Immature natural killer cell (primary cell): ENCODE measurements around the gene SLC19A1. TPM values are rescaled to one million over a fixed set of nuclear protein-coding genes. Genes with fewer than 3 reads are reported as not detected.
"Not testable (repeated sequence)": the region's sequence is repeated elsewhere in the genome, so short reads cannot be mapped to it uniquely, and the experiment has no call there.

Source experiments
- DNase-seq, 3 donors: peaks; one replicate each; pipeline ENCODE4 v3.0.0; 2022; ENCODE audit warnings: mixed read lengths in 1 of 3
- H3K27ac Mint-ChIP-seq, 6 donors: one replicate each; pipeline ENCODE4 v1.8.0; 2020; ENCODE audit warnings: mixed read lengths in 6 of 6, mild to moderate bottlenecking in 5 of 6, inconsistent platforms in 4 of 6, moderate library complexity in 3 of 6
- H3K27me3 Mint-ChIP-seq, 3 donors: one replicate each; pipeline ENCODE4 v1.8.0; 2020 to 2021; ENCODE audit warnings: low read depth in 3 of 3, mild to moderate bottlenecking in 3 of 3, mixed read lengths in 3 of 3, moderate library complexity in 3 of 3, inconsistent platforms in 1 of 3
- H3K36me3 Mint-ChIP-seq, 3 donors: one replicate each; pipeline ENCODE4 v1.8.0; 2020; ENCODE audit warnings: mixed read lengths in 3 of 3, inconsistent platforms in 2 of 3, mild to moderate bottlenecking in 2 of 3
- H3K4me1 Mint-ChIP-seq, 2 donors: one replicate each; pipeline ENCODE4 v1.8.0; 2020; ENCODE audit warnings: inconsistent platforms in 2 of 2, mild to moderate bottlenecking in 2 of 2, mixed read lengths in 2 of 2, moderate library complexity in 1 of 2
- H3K4me3 Mint-ChIP-seq, 5 donors: one replicate each; pipeline ENCODE4 v1.8.0; 2020; ENCODE audit warnings: mild to moderate bottlenecking in 5 of 5, mixed read lengths in 5 of 5, inconsistent platforms in 3 of 5, moderate library complexity in 3 of 5
- H3K9me3 Mint-ChIP-seq, 6 donors: one replicate each; pipeline ENCODE4 v1.8.0; 2020; ENCODE audit warnings: mild to moderate bottlenecking in 6 of 6, mixed read lengths in 6 of 6, inconsistent platforms in 4 of 6, moderate library complexity in 3 of 6
- polyA plus RNA-seq, 3 donors: library from polyadenylated mRNA; unstranded; fragments of 300-500 nt; fragmentation: Illumina TruSeq; gene quantifications; one replicate each; pipeline ENCODE4 v1.2.3, GENCODE V29; 2021

SLC19A1 gene
- polyA plus RNA-seq, 3 donors from 2014 or later, result 0.84 to 7.1 (median 1.7) TPM

- Mint-ChIP-seq H3K9me3 (no peaks in the 10 kb centered on the region), H3K36me3 (no peaks in the 10 kb centered on the region), H3K4me1 (no peaks in the 10 kb centered on the region), H3K4me3 (no peak overlapping the region), H3K27me3 (peaks cover 0 to 3% (median 2%) of the 10 kb centered on the region in 3 donors), H3K27ac (no peak overlapping the region)
- DNase-seq, result no peak
These were observed 34.7 kb downstream of the SLC19A1 start for GRCh38 chr21:45507523-45507875.

- Mint-ChIP-seq H3K4me1 (no peaks in the 10 kb centered on the region), H3K9me3 (no peaks in the 10 kb centered on the region), H3K4me3 (no peak overlapping the region), H3K27me3 (peaks cover 0 to 3% (median 2%) of the 10 kb centered on the region in 3 donors), H3K27ac (no peak overlapping the region), H3K36me3 (no peaks in the 10 kb centered on the region)
- DNase-seq, result no peak
These were observed 35.3 kb downstream of the SLC19A1 start for GRCh38 chr21:45506836-45507522.

GRCh38 chr21:45506241-45506817 is 35.9 kb downstream of the SLC19A1 start:
- Mint-ChIP-seq H3K9me3 (no peaks in the 10 kb centered on the region), H3K27me3 (peaks cover 0 to 3% (median 0%) of the 10 kb centered on the region in 3 donors), H3K4me3 (no peak overlapping the region), H3K36me3 (no peaks in the 10 kb centered on the region), H3K4me1 (no peaks in the 10 kb centered on the region), H3K27ac (no peak overlapping the region)
- DNase-seq, result no peak

- no peak for DNase-seq
- H3K36me3 Mint-ChIP-seq, result no peaks in the 10 kb centered on the region
- H3K4me1 Mint-ChIP-seq, result no peaks in the 10 kb centered on the region
- H3K9me3 Mint-ChIP-seq, result no peaks in the 10 kb centered on the region
- H3K4me3 Mint-ChIP-seq, result no peak overlapping the region
- peaks cover 0 to 3% (median 0%) of the 10 kb centered on the region in 3 donors for H3K27me3 Mint-ChIP-seq
- H3K27ac Mint-ChIP-seq, result no peak overlapping the region
These were observed 36.7 kb downstream of the SLC19A1 start for GRCh38 chr21:45505416-45506021.

- Mint-ChIP-seq H3K27ac (no peak overlapping the region), H3K9me3 (no peaks in the 10 kb centered on the region), H3K4me1 (peaks cover 3% of the 10 kb centered on the region in 2 donors), H3K36me3 (no peaks in the 10 kb centered on the region), H3K4me3 (no peak overlapping the region), H3K27me3 (peaks cover 0 to 5% (median 2%) of the 10 kb centered on the region in 3 donors)
- no peak for DNase-seq
These were observed 37.5 kb downstream of the SLC19A1 start for GRCh38 chr21:45504516-45505415.

- DNase-seq, result no peak
- H3K4me3 Mint-ChIP-seq, result no peak overlapping the region
- H3K9me3 Mint-ChIP-seq, result no peaks in the 10 kb centered on the region
- H3K27ac Mint-ChIP-seq, result no peak overlapping the region
- H3K27me3 Mint-ChIP-seq, result peaks cover under 1 to 6% (median 3%) of the 10 kb centered on the region in 3 donors
- peaks cover 4 to 8% of the 10 kb centered on the region in 2 donors for H3K4me1 Mint-ChIP-seq
- H3K36me3 Mint-ChIP-seq, result no peaks in the 10 kb centered on the region
These were observed 38.2 kb downstream of the SLC19A1 start for GRCh38 chr21:45504021-45504515.

DNA sequence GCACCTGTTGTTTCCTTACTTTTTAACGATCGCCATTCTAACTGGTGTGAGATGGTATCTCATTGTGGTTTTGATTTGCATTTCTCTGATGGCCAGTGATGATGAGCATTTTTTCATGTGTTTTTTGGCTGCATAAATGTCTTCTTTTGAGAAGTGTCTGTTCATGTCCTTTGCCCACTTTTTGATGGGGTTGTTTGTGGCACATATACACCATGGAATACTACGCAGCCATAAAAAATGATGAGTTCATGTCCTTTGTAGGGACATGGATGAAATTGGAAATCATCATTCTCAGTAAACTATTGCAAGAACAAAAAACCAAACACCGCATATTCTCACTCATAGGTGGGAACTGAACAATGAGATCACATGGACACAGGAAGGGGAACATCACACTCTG is 39.0 kb downstream of the SLC19A1 start:
- not testable (repeated sequence) for H3K36me3 Mint-ChIP-seq, H3K27ac Mint-ChIP-seq, H3K4me3 Mint-ChIP-seq, H3K27me3 Mint-ChIP-seq, H3K4me1 Mint-ChIP-seq, DNase-seq, H3K9me3 Mint-ChIP-seq

DNA sequence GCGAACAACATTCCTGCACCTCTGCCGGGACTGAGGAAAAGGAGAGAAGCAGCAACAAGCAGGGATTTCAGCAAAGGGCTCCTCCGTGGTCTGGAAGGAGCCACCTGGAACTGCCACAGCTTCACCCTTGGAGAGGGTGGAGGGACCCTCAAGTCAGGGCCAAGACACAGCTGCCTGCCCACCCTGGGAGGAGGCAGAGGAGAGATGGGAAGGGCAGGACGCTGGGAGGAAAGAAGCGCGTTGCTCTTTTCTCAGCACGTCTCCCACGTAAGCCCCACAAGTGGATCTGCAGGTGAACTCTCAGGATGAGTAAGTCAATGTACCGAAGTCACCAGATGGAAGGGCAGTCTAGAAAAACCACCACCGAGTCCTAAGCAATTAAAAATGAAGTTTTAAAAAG is 39.6 kb downstream of the SLC19A1 start:
- Mint-ChIP-seq H3K9me3 (no peaks in the 10 kb centered on the region), H3K27me3 (peaks cover 3 to 6% (median 6%) of the 10 kb centered on the region in 3 donors), H3K4me3 (no peak overlapping the region), H3K4me1 (peaks cover 4 to 8% of the 10 kb centered on the region in 2 donors), H3K27ac (no peak overlapping the region), H3K36me3 (peaks cover 0 to 4% (median 0%) of the 10 kb centered on the region in 3 donors)
- no peak for DNase-seq

GRCh38 chr21:45502006-45502345 is 40.3 kb downstream of the SLC19A1 start:
- no peak for DNase-seq
- no peak overlapping the region for H3K4me3 Mint-ChIP-seq
- H3K9me3 Mint-ChIP-seq, result no peaks in the 10 kb centered on the region
- peaks cover 3 to 6% (median 6%) of the 10 kb centered on the region in 3 donors for H3K27me3 Mint-ChIP-seq
- peaks cover 0 to 4% (median 0%) of the 10 kb centered on the region in 3 donors for H3K36me3 Mint-ChIP-seq
- H3K4me1 Mint-ChIP-seq, result peaks cover 4 to 8% of the 10 kb centered on the region in 2 donors
- H3K27ac Mint-ChIP-seq, result no peak overlapping the region

GRCh38 chr21:45501081-45502005 is 40.9 kb downstream of the SLC19A1 start:
- not testable (repeated sequence) for DNase-seq, H3K36me3 Mint-ChIP-seq, H3K9me3 Mint-ChIP-seq, H3K4me3 Mint-ChIP-seq, H3K27me3 Mint-ChIP-seq, H3K4me1 Mint-ChIP-seq
- H3K27ac Mint-ChIP-seq, result peak overlapping the region in 1 of 6 donors; percentile 18

DNA sequence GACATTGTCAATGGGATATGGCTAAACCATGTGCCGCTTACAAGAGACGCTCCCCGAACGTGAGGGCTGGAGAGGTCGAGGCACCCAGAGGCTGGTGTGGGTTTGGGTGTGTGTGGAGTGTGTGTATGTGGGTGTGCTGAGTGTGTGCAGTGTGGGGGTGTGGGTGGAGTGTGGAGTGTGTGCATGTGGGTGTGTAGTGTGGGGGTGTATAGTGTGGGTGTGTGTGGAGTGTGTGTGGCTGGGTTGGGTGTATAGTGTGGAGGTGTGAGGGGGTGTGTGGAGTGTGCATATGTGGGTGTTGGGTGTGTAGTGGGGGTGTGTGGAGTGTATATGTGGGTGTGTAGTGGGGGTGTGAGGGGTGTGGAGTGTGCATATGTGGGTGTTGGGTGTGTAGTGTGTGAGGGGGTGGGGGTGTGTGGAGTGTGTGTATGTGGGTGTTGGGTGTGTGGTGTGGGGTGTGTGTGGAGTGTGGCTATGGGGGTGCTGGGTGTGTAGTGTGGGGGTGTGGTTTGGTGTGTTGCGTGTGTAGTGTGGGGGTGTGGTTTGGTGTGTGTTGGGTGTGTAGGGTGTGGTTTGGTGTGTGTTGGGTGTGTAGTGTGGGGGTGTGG is 42.2 kb downstream of the SLC19A1 start:
- no peak for DNase-seq
- Mint-ChIP-seq H3K4me1 (peaks cover 4 to 8% of the 10 kb centered on the region in 2 donors), H3K36me3 (peaks cover 0 to 4% (median 0%) of the 10 kb centered on the region in 3 donors), H3K27ac (peak overlapping the region in 4 of 6 donors; percentile 6 to 77 (median 66)), H3K4me3 (no peak overlapping the region), H3K27me3 (peaks cover 5 to 6% (median 6%) of the 10 kb centered on the region in 3 donors), H3K9me3 (no peaks in the 10 kb centered on the region)

DNA sequence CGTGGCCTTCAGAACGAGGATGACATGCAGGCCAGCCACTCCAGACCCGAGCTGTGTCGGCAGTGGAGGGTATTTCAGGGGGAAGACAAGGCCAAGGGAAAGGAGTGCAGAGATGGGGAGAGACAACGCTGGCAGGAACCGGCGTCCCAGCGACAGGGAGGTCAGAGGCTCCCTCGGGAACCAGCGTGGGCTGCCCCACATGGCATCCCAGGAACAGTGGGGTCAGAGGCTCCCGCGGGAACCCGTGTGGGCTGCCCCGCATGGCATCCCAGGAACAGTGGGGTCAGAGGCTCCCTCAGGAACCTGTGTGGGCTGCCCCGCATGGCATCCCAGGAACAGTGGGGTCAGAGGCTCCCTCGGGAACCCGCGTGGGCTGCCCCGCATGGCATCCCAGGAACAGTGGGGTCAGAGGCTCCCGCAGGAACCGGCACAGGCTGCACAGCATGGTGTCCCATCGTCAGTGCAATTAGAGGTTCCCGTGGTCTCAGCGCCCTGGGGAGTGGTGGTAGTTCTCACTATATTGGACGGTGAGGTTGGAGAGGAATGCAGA is 43.0 kb downstream of the SLC19A1 start:
- Mint-ChIP-seq H3K27me3 (peaks cover 5 to 6% (median 5%) of the 10 kb centered on the region in 3 donors), H3K4me3 (no peak overlapping the region), H3K27ac (peak overlapping the region in 2 of 6 donors; percentile 9 to 65), H3K4me1 (peaks cover 4 to 8% of the 10 kb centered on the region in 2 donors), H3K9me3 (no peaks in the 10 kb centered on the region), H3K36me3 (peaks cover 0 to 4% (median 0%) of the 10 kb centered on the region in 3 donors)
- no peak for DNase-seq
